ENCODE results near the gene USP37. TPM values are rescaled to one million over a fixed set of nuclear protein-coding genes. Genes with fewer than 3 reads are reported as not detected.
A peak's percentile ranks its signal among the peaks of the same experiment; 100 is the strongest.

Gene USP37
- total RNA-seq, 1 experiment from 2014 or later, result 11.6 TPM

GRCh38 chr2:218402491-218402901 is 165.7 kb downstream of the USP37 start:
- Histone ChIP-seq H4K20me1 (ENCODE audit: low read length) (no peaks in the 10 kb centered on the region), H2AFZ (ENCODE audit: low read length) (no peak overlapping the region), H3K9me2 (replicated peaks; ENCODE audit: low read length) (no peaks in the 10 kb centered on the region), H3K9ac (ENCODE audit: low read length) (no peak overlapping the region), H3K27me3 (ENCODE audit: low read length) (no peaks in the 10 kb centered on the region), H3K79me2 (ENCODE audit: low read length) (peaks cover 43% of the 10 kb centered on the region), H3K27ac (ENCODE audit: low read length) (no peak overlapping the region), H3K36me3 (ENCODE audit: low read depth, low read length) (peaks cover 4% of the 10 kb centered on the region; the same call in 1 of the 2 replicates), H3K4me3 (ENCODE audit: low read length) (no peak overlapping the region), H3F3A (ENCODE audit: low read length, unreplicated experiment) (no peaks in the 10 kb centered on the region), H3K4me1 (ENCODE audit: insufficient read depth, low read length) (peaks cover 41% of the 10 kb centered on the region), H3K4me2 (ENCODE audit: low read length) (no peak overlapping the region), H3K9me3 (ENCODE audit: low read length) (no peaks in the 10 kb centered on the region)
- TF ChIP-seq EZH2 (IDR thresholded peaks at IDR 0.05; ENCODE audit: low read length, unreplicated experiment) (no peak), EZH2phosphoT487 (IDR thresholded peaks at IDR 0.05; ENCODE audit: borderline replicate concordance, low read length) (no peak), CTCF (conservative IDR thresholded peaks at IDR 0.05; ENCODE audit: low read depth, low read length) (no peak)
- POLR2A ChIA-PET (ENCODE audit: unreplicated experiment), result no interaction called here
- BruUV-seq (replicated peaks), result no TSS peak
- CTCF ChIA-PET, result no interaction called here
- intact Hi-C loops (cut with micrococcal nuclease), result no loop called here
- ATAC-seq, result no peak
- no peak for DNase-seq

GRCh38 chr2:218401890-218402289 is 166.3 kb downstream of the USP37 start:
- Histone ChIP-seq H2AFZ (ENCODE audit: low read length) (no peak overlapping the region), H3K9me2 (replicated peaks; ENCODE audit: low read length) (no peaks in the 10 kb centered on the region), H4K20me1 (ENCODE audit: low read length) (no peaks in the 10 kb centered on the region), H3K27me3 (ENCODE audit: low read length) (no peaks in the 10 kb centered on the region), H3K4me2 (ENCODE audit: low read length) (peak overlapping the region; percentile 88), H3K4me1 (ENCODE audit: insufficient read depth, low read length) (peaks cover 43% of the 10 kb centered on the region), H3K9ac (ENCODE audit: low read length) (no peak overlapping the region), H3K9me3 (ENCODE audit: low read length) (no peaks in the 10 kb centered on the region), H3K36me3 (ENCODE audit: low read depth, low read length) (peaks cover 4% of the 10 kb centered on the region; the same call in 1 of the 2 replicates), H3F3A (ENCODE audit: low read length, unreplicated experiment) (peaks cover 4% of the 10 kb centered on the region), H3K79me2 (ENCODE audit: low read length) (peaks cover 44% of the 10 kb centered on the region), H3K27ac (ENCODE audit: low read length) (no peak overlapping the region), H3K4me3 (ENCODE audit: low read length) (peak overlapping the region; percentile 86; the same call in 1 of the 2 replicates)
- intact Hi-C loops (cut with micrococcal nuclease), result no loop called here
- POLR2A ChIA-PET (ENCODE audit: unreplicated experiment), result no interaction called here
- BruUV-seq (replicated peaks), result no TSS peak
- TF ChIP-seq EZH2phosphoT487 (IDR thresholded peaks at IDR 0.05; ENCODE audit: borderline replicate concordance, low read length) (no peak), CTCF (conservative IDR thresholded peaks at IDR 0.05; ENCODE audit: low read depth, low read length) (no peak), EZH2 (IDR thresholded peaks at IDR 0.05; ENCODE audit: low read length, unreplicated experiment) (no peak)
- CTCF ChIA-PET, result no interaction called here
- no peak for DNase-seq
- no peak for ATAC-seq

DNA sequence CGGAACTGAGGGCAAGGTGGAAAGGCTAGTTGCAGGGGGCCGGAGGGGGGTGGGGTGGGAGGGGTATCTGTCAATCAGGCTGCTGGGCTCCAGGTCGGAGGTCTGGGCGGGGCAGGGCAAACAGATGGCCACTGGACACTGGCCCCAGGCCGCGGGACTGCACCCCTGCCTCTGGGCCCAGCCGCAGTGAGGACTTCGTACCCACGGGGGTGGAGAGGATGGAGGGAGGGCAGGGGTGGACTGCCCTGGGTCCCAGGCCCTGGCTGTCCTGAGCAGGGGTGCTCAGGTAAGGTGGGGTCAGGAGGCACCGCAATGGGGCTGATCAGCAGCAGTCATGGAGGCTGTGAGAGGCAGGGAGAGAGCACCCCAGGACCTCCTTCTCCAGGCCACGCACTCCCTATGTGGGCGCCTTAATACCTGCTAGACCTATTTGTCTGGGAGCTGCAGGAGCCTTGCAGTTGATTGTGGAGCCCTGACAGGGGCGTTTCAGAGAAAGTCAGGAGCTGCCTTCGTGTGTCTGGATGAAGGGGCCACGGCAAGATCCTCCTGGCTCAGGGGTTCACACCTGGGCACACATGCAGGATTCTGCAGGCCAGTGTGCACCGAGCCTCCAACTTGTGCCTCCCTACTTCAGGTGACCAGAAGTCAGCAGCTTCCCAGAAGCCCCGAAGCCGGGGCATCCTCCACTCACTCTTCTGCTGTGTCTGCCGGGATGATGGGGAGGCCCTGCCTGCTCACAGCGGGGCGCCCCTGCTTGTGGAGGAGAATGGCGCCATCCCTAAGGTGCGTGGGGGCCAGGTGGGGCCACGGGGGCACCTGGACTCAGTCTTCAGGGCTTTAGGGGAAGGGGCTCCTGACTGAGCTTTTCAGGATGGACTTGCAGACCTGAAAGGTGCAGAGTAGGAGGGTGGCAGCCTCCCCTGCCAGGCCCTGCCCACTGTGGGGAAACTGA is 166.9 kb downstream of the USP37 start:
- H3K9me2 ChIP-seq (replicated peaks; ENCODE audit: low read length), result no peaks in the 10 kb centered on the region
- peak overlapping the region; percentile 86 for H3K4me3 ChIP-seq (ENCODE audit: low read length)
- H3K9ac ChIP-seq (ENCODE audit: low read length), result peak overlapping the region; percentile 97
- H3F3A ChIP-seq (ENCODE audit: low read length, unreplicated experiment), result peaks cover 8% of the 10 kb centered on the region
- H3K79me2 ChIP-seq (ENCODE audit: low read length), result peaks cover 44% of the 10 kb centered on the region
- TF ChIP-seq EZH2 (IDR thresholded peaks at IDR 0.05; ENCODE audit: low read length, unreplicated experiment), result no peak
- no peak for TF ChIP-seq CTCF (conservative IDR thresholded peaks at IDR 0.05; ENCODE audit: low read depth, low read length)
- TF ChIP-seq EZH2phosphoT487 (IDR thresholded peaks at IDR 0.05; ENCODE audit: borderline replicate concordance, low read length), result no peak
- ChIA-PET CTCF (no interaction called here), POLR2A (ENCODE audit: unreplicated experiment) (no interaction called here)
- peak overlapping the region; percentile 88 for H3K4me2 ChIP-seq (ENCODE audit: low read length)
- no peak for ATAC-seq
- peaks cover 43% of the 10 kb centered on the region for H3K4me1 ChIP-seq (ENCODE audit: insufficient read depth, low read length)
- H3K27me3 ChIP-seq (ENCODE audit: low read length), result no peaks in the 10 kb centered on the region
- BruUV-seq (replicated peaks), result no TSS peak
- H3K27ac ChIP-seq (ENCODE audit: low read length), result no peak overlapping the region
- no peaks in the 10 kb centered on the region for H3K9me3 ChIP-seq (ENCODE audit: low read length)
- intact Hi-C loops (cut with micrococcal nuclease), result no loop called here
- H2AFZ ChIP-seq (ENCODE audit: low read length), result no peak overlapping the region
- H4K20me1 ChIP-seq (ENCODE audit: low read length), result no peaks in the 10 kb centered on the region
- H3K36me3 ChIP-seq (ENCODE audit: low read depth, low read length), result peaks cover 4% of the 10 kb centered on the region; the same call in 1 of the 2 replicates
- DNase-seq, result no peak
